PFSK-1 (cell line): ENCODE data around the gene GNG12.

Source experiments
- FOXP2 ChIP-seq: optimal IDR thresholded peaks from 2 replicates; pipeline ENCODE3; 2011; ENCODE audit warnings: borderline replicate concordance, control low read depth, inconsistent platforms; ENCODE audit not compliant: insufficient read depth; ENCODE audit errors: extremely low read length, extremely low read depth
- POLR2AphosphoS5 ChIP-seq: IDR thresholded peaks from 2 replicates; pipeline ENCODE4 v1.6.1; 2012; ENCODE audit warnings: low read depth, mild to moderate bottlenecking, control low read depth, low read length, moderate library complexity

DNA sequence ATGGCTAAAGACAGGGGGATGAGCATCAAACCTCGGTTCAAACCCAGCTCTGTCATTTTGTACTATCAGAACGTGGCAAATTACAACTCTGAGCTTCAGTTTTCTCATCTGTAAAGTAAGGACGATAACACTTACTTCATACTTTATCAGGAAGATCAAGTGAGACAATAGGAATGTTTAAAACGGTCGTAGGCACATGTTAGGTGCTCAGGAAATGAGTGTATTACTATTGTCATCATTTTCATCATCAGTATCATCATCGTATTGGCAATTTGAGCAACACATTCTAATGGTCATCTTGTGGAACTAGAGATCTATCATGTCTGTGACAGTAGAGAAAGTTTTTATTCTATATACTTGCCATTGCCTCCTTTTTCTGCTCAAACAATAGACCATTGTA, 170.4 kb downstream of the GNG12 start:
- TF ChIP-seq FOXP2 = no peak
- TF ChIP-seq POLR2AphosphoS5 = no peak
